B cell (primary cell): Measurements from ENCODE around the gene PTPRU. TPM values are rescaled to one million over a fixed set of nuclear protein-coding genes. Genes with fewer than 3 reads are reported as not detected.

ENCODE experiments used
- ATAC-seq: fragments of 200-7000 bp; cut with Tn5 transposase; one replicate; pipeline ENCODE4 v1.10.0; 2021; ENCODE audit warnings: low read depth, mild to moderate bottlenecking, moderate number of reproducible peaks, moderate library complexity
- CTCF ChIA-PET: fragments of 350-600 bp; sonication (Branson Sonifier 250); formaldehyde crosslinking; loops from one replicate; lab custom pipeline; 2021; ENCODE audit warnings: antibody characterized with exemption, inconsistent platforms; lab: Charles Lee
- POLR2A ChIA-PET: fragments of 350-600 bp; sonication (Branson Sonifier 250); formaldehyde crosslinking; loops from one replicate; lab custom pipeline; 2021; ENCODE audit warnings: antibody characterized with exemption; lab: Charles Lee
- DNase-seq: peaks from one replicate; pipeline ENCODE4 v3.0.0; 2013
- H2AFZ ChIP-seq: 2 replicates; pipeline ENCODE4 v1.6.1; 2012; ENCODE audit warnings: mild to moderate bottlenecking, low read depth, low read length; ENCODE audit not compliant: insufficient read depth, poor library complexity, severe bottlenecking
- H3K27ac ChIP-seq, 2 donors: 1 replicate in 1 of 2; 2 replicates in 1 of 2; pipeline ENCODE4 v1.5.1; 2012 to 2013; ENCODE audit warnings: low read length in 2 of 2, mild to moderate bottlenecking in 2 of 2, moderate library complexity in 1 of 2
- H3K27me3 ChIP-seq, 4 experiments: fragments of 200-600 bp in 1 of 4; sonication (generic) in 1 of 4; replicated peaks in 1 of 4; 1 replicate in 2 of 4; 2 replicates in 2 of 4; pipeline versions ENCODE4 v1.6.1 to v1.7.0; 2013 to 2016; ENCODE audit warnings: low read length in 3 of 4, mild to moderate bottlenecking in 2 of 4, mixed read lengths in 1 of 4, moderate library complexity in 1 of 4; ENCODE audit not compliant: insufficient read depth in 4 of 4, control insufficient read depth in 3 of 4; ENCODE audit errors: control extremely low read depth in 1 of 4
- H3K36me3 ChIP-seq, 2 experiments: replicated peaks in 1 of 2; 1 replicate in 1 of 2; 2 replicates in 1 of 2; pipeline versions ENCODE4 v1.6.1 to v1.7.1; 2013; ENCODE audit warnings: low read length in 1 of 2; ENCODE audit not compliant: insufficient read depth in 2 of 2, control insufficient read depth in 1 of 2; ENCODE audit errors: control extremely low read depth in 1 of 2, extremely low read depth in 1 of 2
- H3K4me1 ChIP-seq, 2 donors: fragments of 200-600 bp in 1 of 2; sonication (generic) in 1 of 2; 1 replicate in 1 of 2; 2 replicates in 1 of 2; pipeline versions ENCODE4 v1.5.1 to v1.6.1; 2013 to 2017; ENCODE audit warnings: low read length in 2 of 2; ENCODE audit not compliant: control insufficient read depth in 2 of 2, insufficient read depth in 2 of 2
- H3K4me2 ChIP-seq: replicated peaks from 2 replicates; pipeline ENCODE3; 2012; ENCODE audit warnings: mild to moderate bottlenecking, low read depth, low read length; ENCODE audit not compliant: poor library complexity, severe bottlenecking
- H3K4me3 ChIP-seq, 5 experiments: fragments of 200-600 bp in 1 of 5; sonication (generic) in 1 of 5; 1 replicate in 3 of 5; 2 replicates in 2 of 5; pipeline versions ENCODE4 v1.5.1 to v1.7.0; 2011 to 2016; ENCODE audit warnings: low read length in 4 of 5, mild to moderate bottlenecking in 4 of 5, low read depth in 2 of 5, control low read depth in 1 of 5, moderate library complexity in 1 of 5; ENCODE audit not compliant: insufficient read depth in 1 of 5; ENCODE audit errors: control extremely low read depth in 1 of 5, extremely low read depth in 1 of 5
- H3K79me2 ChIP-seq: fragments of 200-600 bp; sonication (generic); one replicate; pipeline ENCODE4 v1.6.0; 2016; ENCODE audit warnings: low read length; ENCODE audit not compliant: control insufficient read depth, insufficient read depth
- H3K9ac ChIP-seq: fragments of 200-600 bp; sonication (generic); 2 replicates; pipeline ENCODE4 v1.6.1; 2017; ENCODE audit warnings: mild to moderate bottlenecking, low read length, moderate library complexity
- H3K9me3 ChIP-seq, 3 donors: one replicate each; pipeline versions ENCODE4 v1.6.1 to v1.7.1; 2013; ENCODE audit warnings: low read length in 2 of 3; ENCODE audit not compliant: control insufficient read depth in 2 of 3, insufficient read depth in 1 of 3; ENCODE audit errors: control extremely low read depth in 1 of 3
- H4K20me1 ChIP-seq: 2 replicates; pipeline ENCODE4 v1.6.0; 2012; ENCODE audit warnings: mild to moderate bottlenecking, low read length; ENCODE audit not compliant: insufficient read depth, control insufficient read depth, poor library complexity, severe bottlenecking
- H3K27ac Mint-ChIP-seq: one replicate; pipeline ENCODE4 v1.8.0; 2021; ENCODE audit warnings: mixed read lengths
- H3K27me3 Mint-ChIP-seq: one replicate; pipeline ENCODE4 v1.8.0; 2021; ENCODE audit warnings: mixed read lengths
- H3K4me1 Mint-ChIP-seq: one replicate; pipeline ENCODE4 v1.8.0; 2021; ENCODE audit warnings: mixed read lengths
- H3K4me3 Mint-ChIP-seq: one replicate; pipeline ENCODE4 v1.8.0; 2021; ENCODE audit warnings: mixed read lengths
- H3K9me3 Mint-ChIP-seq: one replicate; pipeline ENCODE4 v1.8.0; 2022; ENCODE audit warnings: mixed read lengths; ENCODE audit not compliant: insufficient read depth
- EZH2 ChIP-seq: IDR thresholded peaks from 2 replicates; pipeline ENCODE4 v1.6.1; 2012; ENCODE audit warnings: borderline replicate concordance, low read depth, mild to moderate bottlenecking, moderate library complexity, low read length; ENCODE audit not compliant: insufficient read depth, poor library complexity, severe bottlenecking
- WGBS: methylation state at CpG from one replicate; pipeline ENCODE4 v1.1.5; 2013; ENCODE audit warnings: missing lambda C conversion rate; ENCODE audit not compliant: insufficient coverage; 5-methylcytosine and 5-hydroxymethylcytosine counted together
- intact Hi-C: fragments of 100-400 bp; cut with micrococcal nuclease; formaldehyde crosslinking; loops from one replicate; pipeline ENCODE4 v1.10.0; 2022
- polyA plus RNA-seq: library from polyadenylated mRNA; depleted of rRNA; stranded (reverse); fragments of >200 nt; gene quantifications from 2 replicates; pipeline ENCODE4 v1.2.3, GENCODE V29; 2012
- total RNA-seq, 2 donors: library from RNA; stranded (reverse); fragments of 120-200 nt in 1 of 2; gene quantifications; 1 replicate in 1 of 2; 2 replicates in 1 of 2; pipeline versions ENCODE4 v1.2.3 to v1.2.4, GENCODE V29; 2013 to 2022
- TF ChIP-seq, protein P1 (sequence below): fragments of 200-600 bp; IDR thresholded peaks from one replicate; pipeline ENCODE4 v1.8.0; 2022; ENCODE audit warnings: antibody characterized with exemption, mild to moderate bottlenecking

Gene PTPRU
- total and polyA plus RNA-seq, 2 donors (not counting 1 experiment from before 2014, with no cell fraction given), result 0.10 to 0.25 TPM

GRCh38 chr1:29258976-29259801 is 22.9 kb downstream of the PTPRU start:
- POLR2A ChIA-PET, result no interaction called here
- Mint-ChIP-seq H3K27me3 (peaks cover 54% of the 10 kb centered on the region), H3K27ac (no peak overlapping the region), H3K9me3 (no peaks in the 10 kb centered on the region), H3K4me1 (peaks cover 9% of the 10 kb centered on the region), H3K4me3 (peak overlapping the region; percentile 90)
- peaks cover 0 to 39% (median 15%) of the 10 kb centered on the region in 4 experiments for H3K27me3 ChIP-seq
- H3K79me2 ChIP-seq, result no peaks in the 10 kb centered on the region
- H2AFZ ChIP-seq, result peak overlapping the region; percentile 65
- 4% methylated on average over 25 of the region's 38 CpGs for WGBS
- peak overlapping the region; percentile 84 for H3K4me2 ChIP-seq
- H3K4me3 ChIP-seq, result peak overlapping the region in 4 of 5 experiments; percentile 26 to 54 (median 50)
- H4K20me1 ChIP-seq, result no peaks in the 10 kb centered on the region
- peaks cover 0 to 10% (median 0%) of the 10 kb centered on the region in 3 donors for H3K9me3 ChIP-seq
- H3K36me3 ChIP-seq, result no peaks in the 10 kb centered on the region
- TF ChIP-seq, protein P1, sequence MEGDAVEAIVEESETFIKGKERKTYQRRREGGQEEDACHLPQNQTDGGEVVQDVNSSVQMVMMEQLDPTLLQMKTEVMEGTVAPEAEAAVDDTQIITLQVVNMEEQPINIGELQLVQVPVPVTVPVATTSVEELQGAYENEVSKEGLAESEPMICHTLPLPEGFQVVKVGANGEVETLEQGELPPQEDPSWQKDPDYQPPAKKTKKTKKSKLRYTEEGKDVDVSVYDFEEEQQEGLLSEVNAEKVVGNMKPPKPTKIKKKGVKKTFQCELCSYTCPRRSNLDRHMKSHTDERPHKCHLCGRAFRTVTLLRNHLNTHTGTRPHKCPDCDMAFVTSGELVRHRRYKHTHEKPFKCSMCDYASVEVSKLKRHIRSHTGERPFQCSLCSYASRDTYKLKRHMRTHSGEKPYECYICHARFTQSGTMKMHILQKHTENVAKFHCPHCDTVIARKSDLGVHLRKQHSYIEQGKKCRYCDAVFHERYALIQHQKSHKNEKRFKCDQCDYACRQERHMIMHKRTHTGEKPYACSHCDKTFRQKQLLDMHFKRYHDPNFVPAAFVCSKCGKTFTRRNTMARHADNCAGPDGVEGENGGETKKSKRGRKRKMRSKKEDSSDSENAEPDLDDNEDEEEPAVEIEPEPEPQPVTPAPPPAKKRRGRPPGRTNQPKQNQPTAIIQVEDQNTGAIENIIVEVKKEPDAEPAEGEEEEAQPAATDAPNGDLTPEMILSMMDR, result no peak
- TF ChIP-seq EZH2, result no peak
- ATAC-seq (peak; percentile 26), DNase-seq (no peak)
- intact Hi-C loops, result no loop called here
- no peak overlapping the region for H3K27ac ChIP-seq
- peak overlapping the region; percentile 54 for H3K9ac ChIP-seq
- CTCF ChIA-PET, result no interaction called here
- peaks cover 14% of the 10 kb centered on the region in 2 donors for H3K4me1 ChIP-seq
